GM19395 (cell line): ENCODE results near the gene DHFR.
"Not testable (repeated sequence)": the region's sequence is repeated elsewhere in the genome, so short reads cannot be mapped to it uniquely, and the experiment has no call there.

Experiments
- ATAC-seq: cut with Tn5 transposase; IDR thresholded peaks from one replicate; pipeline ENCODE4 v1.9.1; 2021; ENCODE audit warnings: mild to moderate bottlenecking, moderate library complexity; ENCODE audit not compliant: unreplicated experiment

DHFR gene

DNA sequence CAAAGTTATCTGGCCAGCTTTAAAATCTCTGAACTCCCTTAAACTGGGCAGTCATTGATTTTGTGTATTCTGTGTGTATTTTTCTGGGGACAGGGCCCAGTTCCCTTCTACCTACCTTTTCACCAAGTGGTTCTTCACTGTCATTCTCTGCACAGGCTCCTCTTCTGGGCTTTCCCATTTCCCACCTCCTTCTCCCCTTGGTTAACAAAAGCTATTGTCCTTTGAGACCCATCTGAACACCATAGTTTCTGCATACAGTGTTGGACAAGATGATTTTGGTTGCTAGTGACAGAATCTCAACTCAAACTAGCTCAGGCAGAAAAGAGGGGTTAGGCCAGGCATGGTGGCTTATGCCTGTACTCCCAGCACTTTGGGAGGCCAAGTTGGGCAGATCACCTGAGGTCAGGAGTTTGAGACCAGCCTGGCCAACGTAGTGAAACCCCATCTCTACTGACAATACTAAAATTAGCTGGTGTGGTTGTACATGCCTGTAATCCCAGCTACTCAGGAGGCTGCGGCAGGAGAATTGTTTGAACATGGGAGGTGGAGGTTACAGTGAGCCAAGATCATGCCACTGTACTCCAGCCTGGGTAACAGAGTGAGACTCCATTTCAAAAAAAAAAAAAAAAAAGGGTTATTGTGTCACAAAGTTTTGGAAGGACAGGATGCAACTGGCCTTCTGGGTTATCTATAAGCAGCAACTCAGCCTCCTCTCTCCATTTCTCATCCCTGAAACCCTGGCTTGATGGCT is 53.7 kb downstream of the DHFR start:
- no peak for ATAC-seq

- ATAC-seq = no peak
Observed at GRCh38 chr5:80597500-80597899, 57.3 kb downstream of the DHFR start.

- ATAC-seq = no peak
Observed at GRCh38 chr5:80594810-80595209, 60.0 kb downstream of the DHFR start.

GRCh38 chr5:80592761-80593160 is 62.0 kb downstream of the DHFR start:
- no peak for ATAC-seq

- ATAC-seq = no peak
Observed at GRCh38 chr5:80592105-80592504, 62.7 kb downstream of the DHFR start.

GRCh38 chr5:80591352-80591751 is 63.4 kb downstream of the DHFR start:
- no peak for ATAC-seq

DNA sequence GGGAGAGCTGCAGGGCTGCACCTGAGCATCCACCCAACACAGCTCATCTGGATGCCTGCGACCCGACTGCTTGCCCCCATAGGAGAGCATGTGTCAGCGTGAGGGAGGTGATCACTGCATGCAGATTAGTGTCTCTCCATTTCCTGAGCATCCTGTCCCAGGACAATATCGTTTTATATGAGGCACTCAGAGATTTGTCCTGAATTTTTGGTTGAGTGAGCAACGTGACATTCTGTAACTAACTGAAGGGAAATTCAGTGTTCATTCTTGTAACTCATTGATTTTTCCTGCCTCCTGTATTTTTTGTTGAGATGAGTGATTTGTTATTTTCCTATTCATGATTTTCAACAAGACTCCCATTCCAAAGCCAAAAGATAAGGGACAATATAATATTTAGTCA is 64.0 kb downstream of the DHFR start:
- ATAC-seq = no peak

GRCh38 chr5:80588858-80589540 is 65.8 kb downstream of the DHFR start:
- no peak for ATAC-seq

DNA sequence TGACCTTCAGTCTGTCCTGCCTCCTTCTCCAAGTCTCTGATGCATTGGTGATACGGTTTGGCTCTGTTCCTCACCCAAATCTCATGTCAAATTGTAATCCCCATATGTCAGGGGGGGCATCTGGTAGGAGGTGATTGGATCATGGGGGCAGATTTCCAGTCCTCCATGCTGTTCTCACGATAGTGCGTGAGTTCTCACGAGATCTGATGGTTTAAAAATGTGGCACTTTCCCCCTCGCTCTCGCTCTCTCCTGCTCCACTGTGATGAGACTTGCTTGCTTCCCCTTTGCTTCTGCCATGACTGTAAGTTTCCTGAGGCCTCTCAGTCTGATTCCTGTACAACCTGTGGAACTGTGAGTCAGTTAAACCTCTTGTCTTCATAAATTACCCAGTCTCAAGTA is 70.0 kb downstream of the DHFR start:
- no peak for ATAC-seq

GRCh38 chr5:80580291-80580690 is 74.5 kb downstream of the DHFR start:
- not testable (repeated sequence) for ATAC-seq

- ATAC-seq = no peak
Observed at GRCh38 chr5:80579050-80579449, 75.7 kb downstream of the DHFR start.

GRCh38 chr5:80577707-80578106 is 77.1 kb downstream of the DHFR start:
- ATAC-seq = no peak

GRCh38 chr5:80576383-80576782 is 78.4 kb downstream of the DHFR start:
- no peak for ATAC-seq
